Measurements from ENCODE around the gene SEZ6.

Gene SEZ6

GRCh38 chr17:29005936-29006511, at the start of gene SEZ6:
Gene SEZ6 (minus strand): TSS chr17:29006033. CDS start chr17:29005869, 164 bp downstream.
- no peaks in the 10 kb centered on the region for H3K36me3 ChIP-seq
- H3K27me3 ChIP-seq: peaks cover 27 to 40% (median 33%) of the 10 kb centered on the region in 11 experiments
- peaks cover 0 to 39% (median 0%) of the 10 kb centered on the region in 11 experiments; a peak in 7 of 22 replicates for H4K20me1 ChIP-seq
- TF ChIP-seq Cebpa-rat (IDR thresholded peaks at IDR 0.05): no peak
- H3K27ac ChIP-seq: no peak within 1 kb of the TSS
- H3K4me2 ChIP-seq: peak within 1 kb of the TSS in 7 of 11 experiments; percentile 15 to 88 (median 45); a peak in 8 of 22 replicates
- peaks cover 0 to 11% (median 4%) of the 10 kb centered on the region in 10 experiments; a peak in 8 of 20 replicates for H3K4me1 ChIP-seq
- no peak within 1 kb of the TSS for H3K9ac ChIP-seq
- H3K9me3 ChIP-seq (replicated peaks in 1 of 11): peaks cover 0 to 6% (median 0%) of the 10 kb centered on the region in 11 experiments; a peak in 4 of 22 replicates
- H3K4me3 ChIP-seq: no peak within 1 kb of the TSS

- Histone ChIP-seq H3K36me3 (no peaks in the 10 kb centered on the region), H3K27ac (no peak overlapping the region), H3K4me2 (no peak overlapping the region), H4K20me1 (no peaks in the 10 kb centered on the region), H3K9ac (no peak overlapping the region), H3K9me3 (replicated peaks in 1 of 11) (no peaks in the 10 kb centered on the region), H3K4me1 (peaks cover 29 to 43% (median 38%) of the 10 kb centered on the region in 10 experiments), H3K27me3 (no peaks in the 10 kb centered on the region), H3K4me3 (no peak overlapping the region)
- TF ChIP-seq Cebpa-rat (IDR thresholded peaks at IDR 0.05): no peak
Observed at GRCh38 chr17:29054835-29055234, 49.0 kb upstream of the SEZ6 start.

- no peaks in the 10 kb centered on the region for H3K9me3 ChIP-seq (replicated peaks in 1 of 11)
- H3K4me3 ChIP-seq: no peak overlapping the region
- no peak for TF ChIP-seq Cebpa-rat (IDR thresholded peaks at IDR 0.05)
- H3K9ac ChIP-seq: no peak overlapping the region
- H3K4me2 ChIP-seq: peak overlapping the region in 10 of 11 experiments; percentile 12 to 62 (median 46); a peak in 19 of 22 replicates
- H3K36me3 ChIP-seq: no peaks in the 10 kb centered on the region
- no peaks in the 10 kb centered on the region for H4K20me1 ChIP-seq
- H3K4me1 ChIP-seq: peaks cover 20 to 32% (median 25%) of the 10 kb centered on the region in 10 experiments
- H3K27me3 ChIP-seq: no peaks in the 10 kb centered on the region
- no peak overlapping the region for H3K27ac ChIP-seq
Observed at GRCh38 chr17:29051731-29052130, 45.9 kb upstream of the SEZ6 start.

- Histone ChIP-seq H3K27me3 (no peaks in the 10 kb centered on the region), H4K20me1 (no peaks in the 10 kb centered on the region), H3K4me1 (peaks cover 23 to 36% (median 27%) of the 10 kb centered on the region in 10 experiments), H3K4me2 (peak overlapping the region in 9 of 11 experiments; percentile 12 to 62 (median 47); a peak in 13 of 22 replicates), H3K27ac (no peak overlapping the region), H3K9me3 (replicated peaks in 1 of 11) (no peaks in the 10 kb centered on the region), H3K9ac (no peak overlapping the region), H3K4me3 (no peak overlapping the region), H3K36me3 (no peaks in the 10 kb centered on the region)
- TF ChIP-seq Cebpa-rat (IDR thresholded peaks at IDR 0.05): no peak
Observed at GRCh38 chr17:29051194-29051593, 45.4 kb upstream of the SEZ6 start.

- no peak overlapping the region for H3K4me3 ChIP-seq
Observed at GRCh38 chr17:29050176-29050575, 44.3 kb upstream of the SEZ6 start.

GRCh38 chr17:29049541-29050145, 43.8 kb upstream of the SEZ6 start:
- TF ChIP-seq Cebpa-rat (IDR thresholded peaks at IDR 0.05): no peak
- H3K36me3 ChIP-seq: no peaks in the 10 kb centered on the region
- no peak overlapping the region for H3K9ac ChIP-seq
- no peaks in the 10 kb centered on the region for H3K9me3 ChIP-seq (replicated peaks in 1 of 11)
- peaks cover 27 to 52% (median 34%) of the 10 kb centered on the region in 10 experiments for H3K4me1 ChIP-seq
- no peaks in the 10 kb centered on the region for H3K27me3 ChIP-seq
- H3K4me3 ChIP-seq: no peak overlapping the region
- H4K20me1 ChIP-seq: no peaks in the 10 kb centered on the region
- H3K27ac ChIP-seq: no peak overlapping the region; a peak in 1 of 22 replicates
- peak overlapping the region in 2 of 11 experiments; percentile 34 to 70; a peak in 1 of 22 replicates for H3K4me2 ChIP-seq

More at GRCh38 chr17:29050176-29050575, 44.3 kb upstream of the SEZ6 start:
- peaks cover 23 to 47% (median 31%) of the 10 kb centered on the region in 10 experiments for H3K4me1 ChIP-seq
- H3K36me3 ChIP-seq: no peaks in the 10 kb centered on the region
- no peaks in the 10 kb centered on the region for H4K20me1 ChIP-seq
- no peaks in the 10 kb centered on the region for H3K27me3 ChIP-seq
- no peak overlapping the region for H3K27ac ChIP-seq
- no peak for TF ChIP-seq Cebpa-rat (IDR thresholded peaks at IDR 0.05)
- no peaks in the 10 kb centered on the region for H3K9me3 ChIP-seq (replicated peaks in 1 of 11)
- no peak overlapping the region for H3K9ac ChIP-seq
- no peak overlapping the region for H3K4me2 ChIP-seq

- H3K4me1 ChIP-seq: peaks cover 37 to 61% (median 43%) of the 10 kb centered on the region in 10 experiments
- H3K9ac ChIP-seq: peak overlapping the region in 2 of 11 experiments; percentile 2 to 27; a peak in 2 of 22 replicates
- peak overlapping the region in 2 of 11 experiments; percentile 39 to 52; a peak in 6 of 22 replicates for H3K27ac ChIP-seq
- H3K9me3 ChIP-seq (replicated peaks in 1 of 11): no peaks in the 10 kb centered on the region
- no peaks in the 10 kb centered on the region for H3K27me3 ChIP-seq
- no peak overlapping the region for H3K4me3 ChIP-seq
- no peaks in the 10 kb centered on the region for H3K36me3 ChIP-seq
- no peaks in the 10 kb centered on the region for H4K20me1 ChIP-seq
- H3K4me2 ChIP-seq: peak overlapping the region; percentile 32 to 76 (median 53)
- TF ChIP-seq Cebpa-rat (IDR thresholded peaks at IDR 0.05): no peak
Observed at GRCh38 chr17:29048440-29049368, 42.9 kb upstream of the SEZ6 start.

GRCh38 chr17:29046473-29046839, 40.6 kb upstream of the SEZ6 start:
- Histone ChIP-seq H3K4me1 (peaks cover 49 to 72% (median 54%) of the 10 kb centered on the region in 10 experiments), H3K4me3 (no peak overlapping the region), H3K9me3 (replicated peaks in 1 of 11) (no peaks in the 10 kb centered on the region), H4K20me1 (peaks cover 0 to 5% (median 0%) of the 10 kb centered on the region in 11 experiments; a peak in 2 of 22 replicates), H3K27me3 (no peaks in the 10 kb centered on the region), H3K27ac (no peak overlapping the region), H3K4me2 (peak overlapping the region in 5 of 11 experiments; percentile 1 to 91 (median 28); a peak in 7 of 22 replicates), H3K9ac (no peak overlapping the region), H3K36me3 (no peaks in the 10 kb centered on the region)
- no peak for TF ChIP-seq Cebpa-rat (IDR thresholded peaks at IDR 0.05)

Data from BLaER1 treated with 17β-estradiol and CSF1 and Interleukin-3, amounts not matched to agents 10 nM and 100 nM (cell line).